22Rv1 (cell line): ENCODE measurements around the gene MEGF11.

Experiments
- CTCF ChIP-seq: fragments of 450-650 bp; IDR thresholded peaks from 2 replicates; pipeline ENCODE4 v1.5.1; 2017; ENCODE audit warnings: mild to moderate bottlenecking
- ZFX ChIP-seq: fragments of 450-650 bp; IDR thresholded peaks from 2 replicates; pipeline ENCODE4 v1.6.1; 2017; ENCODE audit warnings: antibody characterized with exemption, borderline replicate concordance

DNA sequence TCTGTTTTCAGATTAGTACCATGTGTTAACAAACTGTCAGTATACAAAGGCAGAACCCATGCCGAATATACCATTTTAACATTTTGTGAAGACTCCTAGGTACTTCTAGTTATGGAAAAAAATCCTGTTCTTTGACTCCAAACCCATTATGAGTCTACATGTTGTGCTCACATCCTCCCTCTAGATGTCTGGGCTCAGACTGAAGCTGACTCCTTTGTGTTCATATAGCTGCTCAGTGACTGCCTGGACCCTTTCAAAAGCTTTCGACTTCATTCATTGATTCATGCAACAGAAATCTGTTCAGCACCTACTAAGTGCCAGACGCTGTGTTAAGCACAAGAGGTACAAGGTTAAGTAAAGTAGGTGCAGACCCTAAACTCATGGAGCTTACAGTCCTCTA, 60.5 kb downstream of the MEGF11 start:
- TF ChIP-seq CTCF (no peak), ZFX (no peak)
